ENCODE measurements around the gene ERP27. TPM values are rescaled to one million over a fixed set of nuclear protein-coding genes. Genes with fewer than 3 reads are reported as not detected.

Gene ERP27
- total RNA-seq, 1 experiment from 2014 or later, result not detected

DNA sequence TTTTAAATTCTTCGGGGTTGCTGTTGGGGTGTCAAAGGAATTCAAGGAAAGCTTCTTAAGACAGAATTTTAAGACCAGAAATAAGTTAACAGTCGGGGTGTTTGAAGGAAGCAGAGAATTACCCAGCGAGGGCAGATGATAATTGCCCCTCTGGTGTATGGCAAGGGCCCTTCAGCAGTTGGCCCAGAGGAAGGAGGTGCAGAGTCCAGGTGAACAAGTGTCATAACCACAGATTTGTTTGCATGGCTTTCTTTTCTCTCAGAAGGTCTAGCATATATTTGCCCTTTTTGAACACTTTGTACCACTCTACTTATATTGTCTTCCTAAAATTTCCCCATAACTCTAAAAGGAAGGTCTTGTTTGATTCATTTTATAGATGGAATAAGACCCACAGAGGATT, 36.3 kb upstream of the ERP27 start:
- Mint-ChIP-seq H3K36me3 (ENCODE audit: insufficient read depth, unreplicated experiment) (no peaks in the 10 kb centered on the region), H3K27ac (ENCODE audit: low read depth, unreplicated experiment) (no peak overlapping the region), H3K4me1 (ENCODE audit: insufficient read depth, unreplicated experiment) (no peaks in the 10 kb centered on the region), H3K9me3 (ENCODE audit: unreplicated experiment) (no peaks in the 10 kb centered on the region), H3K27me3 (ENCODE audit: insufficient read depth, unreplicated experiment) (no peaks in the 10 kb centered on the region), H3K4me3 (ENCODE audit: unreplicated experiment) (no peak overlapping the region)
- ChIA-PET CTCF (no interaction called here), POLR2A (interaction anchor here (0.6 to 1.8 kb wide), 3 partner anchors 13 to 1527 kb away, joined by 3 to 4 read pairs (median 3); no protein-coding TSS in a partner anchor)
- DNase-seq (ENCODE audit: unreplicated experiment), result no peak
- TF ChIP-seq, protein P1, sequence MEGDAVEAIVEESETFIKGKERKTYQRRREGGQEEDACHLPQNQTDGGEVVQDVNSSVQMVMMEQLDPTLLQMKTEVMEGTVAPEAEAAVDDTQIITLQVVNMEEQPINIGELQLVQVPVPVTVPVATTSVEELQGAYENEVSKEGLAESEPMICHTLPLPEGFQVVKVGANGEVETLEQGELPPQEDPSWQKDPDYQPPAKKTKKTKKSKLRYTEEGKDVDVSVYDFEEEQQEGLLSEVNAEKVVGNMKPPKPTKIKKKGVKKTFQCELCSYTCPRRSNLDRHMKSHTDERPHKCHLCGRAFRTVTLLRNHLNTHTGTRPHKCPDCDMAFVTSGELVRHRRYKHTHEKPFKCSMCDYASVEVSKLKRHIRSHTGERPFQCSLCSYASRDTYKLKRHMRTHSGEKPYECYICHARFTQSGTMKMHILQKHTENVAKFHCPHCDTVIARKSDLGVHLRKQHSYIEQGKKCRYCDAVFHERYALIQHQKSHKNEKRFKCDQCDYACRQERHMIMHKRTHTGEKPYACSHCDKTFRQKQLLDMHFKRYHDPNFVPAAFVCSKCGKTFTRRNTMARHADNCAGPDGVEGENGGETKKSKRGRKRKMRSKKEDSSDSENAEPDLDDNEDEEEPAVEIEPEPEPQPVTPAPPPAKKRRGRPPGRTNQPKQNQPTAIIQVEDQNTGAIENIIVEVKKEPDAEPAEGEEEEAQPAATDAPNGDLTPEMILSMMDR (IDR thresholded peaks at IDR 0.05; ENCODE audit: unreplicated experiment), result no peak
- BruUV-seq (replicated peaks), result no TSS peak
- intact Hi-C loops (cut with micrococcal nuclease), result no loop called here

GRCh38 chr12:14972816-14973215, 34.5 kb upstream of the ERP27 start, which contains the start of gene PDE6H:
Gene PDE6H (plus strand): TSS chr12:14973042. CDS start chr12:14978013, 4,971 bp downstream.
- Mint-ChIP-seq H3K36me3 (ENCODE audit: insufficient read depth, unreplicated experiment) (no peaks in the 10 kb centered on the region), H3K4me1 (ENCODE audit: insufficient read depth, unreplicated experiment) (no peaks in the 10 kb centered on the region), H3K27ac (ENCODE audit: low read depth, unreplicated experiment) (no peak within 1 kb of the TSS), H3K4me3 (ENCODE audit: unreplicated experiment) (no peak within 1 kb of the TSS), H3K27me3 (ENCODE audit: insufficient read depth, unreplicated experiment) (no peaks in the 10 kb centered on the region), H3K9me3 (ENCODE audit: unreplicated experiment) (no peaks in the 10 kb centered on the region)
- POLR2A ChIA-PET, result interaction anchor here (1.8 kb wide), 1 partner anchor 15 kb away, joined by 4 read pairs; no protein-coding TSS in a partner anchor
- no peak for DNase-seq (ENCODE audit: unreplicated experiment)
- no TSS peak for BruUV-seq (replicated peaks)
- TF ChIP-seq, protein P1 (IDR thresholded peaks at IDR 0.05; ENCODE audit: unreplicated experiment), result no peak
- CTCF ChIA-PET, result interaction anchor here (0.8 kb wide), 1 partner anchor 11 kb away, joined by 3 read pairs; no protein-coding TSS in a partner anchor
- intact Hi-C loops (cut with micrococcal nuclease), result no loop called here

DNA sequence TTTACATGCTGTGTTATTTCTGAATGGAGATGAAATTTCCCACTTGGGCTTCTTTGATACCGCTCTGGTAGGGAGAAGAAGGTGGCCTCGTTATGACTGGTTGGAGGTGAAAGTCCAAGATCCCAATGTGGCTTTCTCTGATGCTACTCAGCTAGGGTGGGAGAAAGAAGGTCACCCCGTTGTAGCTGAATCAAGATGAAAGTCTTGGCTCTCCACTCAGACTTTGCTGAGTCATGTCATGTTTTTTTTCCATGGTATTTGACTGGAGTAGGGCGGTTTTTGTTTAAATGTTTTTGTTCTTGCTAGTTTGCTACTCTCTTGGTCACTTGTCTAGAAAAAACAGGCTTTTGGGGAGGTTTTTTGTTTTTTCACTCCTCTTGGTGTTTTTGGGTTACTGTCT, 32.1 kb upstream of the ERP27 start:
- ChIA-PET CTCF (no interaction called here), POLR2A (no interaction called here)
- TF ChIP-seq, protein P1 (IDR thresholded peaks at IDR 0.05; ENCODE audit: unreplicated experiment), result no peak
- BruUV-seq (replicated peaks), result no TSS peak
- intact Hi-C loops (cut with micrococcal nuclease), result no loop called here
- H3K27me3 Mint-ChIP-seq (ENCODE audit: insufficient read depth, unreplicated experiment), result no peaks in the 10 kb centered on the region
- no peak overlapping the region for H3K4me3 Mint-ChIP-seq (ENCODE audit: unreplicated experiment)
- H3K9me3 Mint-ChIP-seq (ENCODE audit: unreplicated experiment), result no peaks in the 10 kb centered on the region
- no peak overlapping the region for H3K27ac Mint-ChIP-seq (ENCODE audit: low read depth, unreplicated experiment)
- H3K36me3 Mint-ChIP-seq (ENCODE audit: insufficient read depth, unreplicated experiment), result no peaks in the 10 kb centered on the region
- H3K4me1 Mint-ChIP-seq (ENCODE audit: insufficient read depth, unreplicated experiment), result no peaks in the 10 kb centered on the region
- DNase-seq (ENCODE audit: unreplicated experiment), result no peak

DNA sequence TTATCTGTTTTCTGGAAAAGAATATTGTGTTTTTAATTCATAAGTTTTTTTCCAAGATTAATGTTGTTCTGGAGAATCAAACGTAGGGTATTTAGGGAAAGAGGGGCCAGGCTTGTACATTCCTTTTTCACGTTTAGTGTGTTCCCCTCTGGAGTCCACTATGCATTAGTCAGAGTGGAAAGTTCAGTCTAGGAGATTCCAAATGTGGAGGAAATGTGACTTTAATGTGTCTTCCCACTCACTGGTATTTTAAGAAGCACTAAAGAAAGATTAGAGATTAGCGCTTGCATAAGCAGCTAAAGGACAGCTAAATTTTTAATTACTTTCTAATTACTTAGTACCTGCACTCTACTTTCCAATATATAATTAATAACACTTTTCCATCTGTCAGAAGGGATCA, 30.1 kb upstream of the ERP27 start:
- CTCF ChIA-PET, result interaction anchor here (1.4 kb wide), 1 partner anchor 158 kb away, joined by 3 read pairs; no protein-coding TSS in a partner anchor
- no peak overlapping the region for H3K4me3 Mint-ChIP-seq (ENCODE audit: unreplicated experiment)
- no peak overlapping the region for H3K27ac Mint-ChIP-seq (ENCODE audit: low read depth, unreplicated experiment)
- no peaks in the 10 kb centered on the region for H3K9me3 Mint-ChIP-seq (ENCODE audit: unreplicated experiment)
- POLR2A ChIA-PET, result interaction anchor here (0.8 kb wide), 1 partner anchor 129 kb away, joined by 3 read pairs; no protein-coding TSS in a partner anchor
- no peak for DNase-seq (ENCODE audit: unreplicated experiment)
- no TSS peak for BruUV-seq (replicated peaks)
- H3K4me1 Mint-ChIP-seq (ENCODE audit: insufficient read depth, unreplicated experiment), result no peaks in the 10 kb centered on the region
- intact Hi-C loops (cut with micrococcal nuclease), result no loop called here
- TF ChIP-seq, protein P1 (IDR thresholded peaks at IDR 0.05; ENCODE audit: unreplicated experiment), result no peak
- H3K36me3 Mint-ChIP-seq (ENCODE audit: insufficient read depth, unreplicated experiment), result no peaks in the 10 kb centered on the region
- H3K27me3 Mint-ChIP-seq (ENCODE audit: insufficient read depth, unreplicated experiment), result no peaks in the 10 kb centered on the region
